GM06990 (cell line): ENCODE results near the gene SHC1.

Experiments used
- DNase-seq: peaks from one replicate; pipeline ENCODE4 v3.0.0-alpha.2; 2011; ENCODE audit not compliant: insufficient read length; ENCODE audit errors: extremely low read depth
- H3K27me3 ChIP-seq: replicated peaks from 2 replicates; pipeline ENCODE4 v1.6.0; 2011; ENCODE audit warnings: low read length; ENCODE audit not compliant: control insufficient read depth, insufficient read depth
- H3K36me3 ChIP-seq: 2 replicates; pipeline ENCODE4 v1.5.1; 2011; ENCODE audit warnings: low read length; ENCODE audit not compliant: control insufficient read depth, insufficient read depth
- H3K4me3 ChIP-seq: replicated peaks from 2 replicates; pipeline ENCODE4 v1.5.1; 2011; ENCODE audit warnings: low read depth, mild to moderate bottlenecking, control low read depth, low read length
- TF ChIP-seq, protein P1 (sequence below): IDR thresholded peaks from 2 replicates; pipeline ENCODE4 v1.5.1; 2011; ENCODE audit warnings: low read length, control low read depth, mild to moderate bottlenecking, inconsistent platforms; ENCODE audit not compliant: insufficient read depth, poor library complexity, severe bottlenecking

Gene SHC1

DNA sequence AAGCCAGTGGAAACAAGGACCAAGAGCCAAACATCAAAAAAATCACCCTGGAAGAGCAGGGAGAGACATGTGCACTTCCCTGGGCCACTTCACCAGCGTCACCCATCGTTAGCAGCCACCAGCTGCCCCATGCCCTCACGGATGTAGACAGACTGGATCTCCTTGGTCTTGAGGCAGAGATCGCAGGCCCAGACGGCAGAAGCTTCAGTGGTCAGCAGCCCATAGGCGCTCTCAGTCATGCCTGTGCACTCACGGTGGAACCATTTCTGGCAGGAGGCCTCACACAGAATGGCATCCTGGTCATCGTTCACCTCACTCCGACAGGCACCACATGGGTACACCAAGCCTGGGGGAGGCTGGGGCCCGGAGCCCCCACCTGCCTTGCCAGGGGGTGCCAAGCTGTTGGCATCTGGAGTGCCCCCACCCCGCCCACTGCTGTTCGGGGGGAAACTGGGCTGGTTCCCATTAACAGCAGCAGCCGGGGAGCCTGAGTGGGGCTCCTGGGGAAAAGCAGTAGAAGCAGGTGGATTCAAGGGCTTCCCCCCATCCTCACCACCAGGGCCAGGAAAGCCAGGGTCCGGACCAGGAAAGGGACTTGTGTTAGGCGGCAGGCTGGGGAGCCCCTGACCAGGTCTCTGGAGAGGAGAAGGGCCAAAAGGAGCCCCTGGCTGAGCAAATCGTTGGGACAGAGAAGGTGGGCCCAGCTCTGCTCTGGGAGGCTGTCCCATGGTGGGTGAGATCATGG is 11.7 kb downstream of the SHC1 start:
- Histone ChIP-seq H3K27me3 (no peaks in the 10 kb centered on the region), H3K36me3 (peaks cover 21% of the 10 kb centered on the region), H3K4me3 (no peak overlapping the region)
- TF ChIP-seq, protein P1, sequence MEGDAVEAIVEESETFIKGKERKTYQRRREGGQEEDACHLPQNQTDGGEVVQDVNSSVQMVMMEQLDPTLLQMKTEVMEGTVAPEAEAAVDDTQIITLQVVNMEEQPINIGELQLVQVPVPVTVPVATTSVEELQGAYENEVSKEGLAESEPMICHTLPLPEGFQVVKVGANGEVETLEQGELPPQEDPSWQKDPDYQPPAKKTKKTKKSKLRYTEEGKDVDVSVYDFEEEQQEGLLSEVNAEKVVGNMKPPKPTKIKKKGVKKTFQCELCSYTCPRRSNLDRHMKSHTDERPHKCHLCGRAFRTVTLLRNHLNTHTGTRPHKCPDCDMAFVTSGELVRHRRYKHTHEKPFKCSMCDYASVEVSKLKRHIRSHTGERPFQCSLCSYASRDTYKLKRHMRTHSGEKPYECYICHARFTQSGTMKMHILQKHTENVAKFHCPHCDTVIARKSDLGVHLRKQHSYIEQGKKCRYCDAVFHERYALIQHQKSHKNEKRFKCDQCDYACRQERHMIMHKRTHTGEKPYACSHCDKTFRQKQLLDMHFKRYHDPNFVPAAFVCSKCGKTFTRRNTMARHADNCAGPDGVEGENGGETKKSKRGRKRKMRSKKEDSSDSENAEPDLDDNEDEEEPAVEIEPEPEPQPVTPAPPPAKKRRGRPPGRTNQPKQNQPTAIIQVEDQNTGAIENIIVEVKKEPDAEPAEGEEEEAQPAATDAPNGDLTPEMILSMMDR, result no peak
- no peak for DNase-seq

DNA sequence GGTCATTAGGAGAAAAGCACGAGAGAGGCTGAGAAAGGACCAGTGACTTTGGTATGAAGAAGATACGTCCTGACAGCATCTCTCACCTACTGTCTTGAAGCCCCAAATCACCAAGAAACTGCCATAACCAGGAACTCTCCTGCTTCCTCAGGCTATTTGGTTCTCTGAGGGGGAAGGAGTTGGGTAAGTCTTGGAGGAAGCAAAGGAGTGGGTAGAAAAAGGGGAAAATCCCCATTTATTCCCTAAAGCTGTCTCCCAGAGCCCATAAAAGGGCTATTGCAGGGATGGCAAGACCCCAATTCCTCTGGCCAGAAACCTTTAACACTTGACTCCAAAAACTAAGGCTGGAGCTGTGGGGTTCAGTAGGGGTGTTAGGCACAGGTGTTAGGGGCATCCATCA is 12.5 kb downstream of the SHC1 start:
- Histone ChIP-seq H3K27me3 (no peaks in the 10 kb centered on the region), H3K4me3 (no peak overlapping the region)

DNA sequence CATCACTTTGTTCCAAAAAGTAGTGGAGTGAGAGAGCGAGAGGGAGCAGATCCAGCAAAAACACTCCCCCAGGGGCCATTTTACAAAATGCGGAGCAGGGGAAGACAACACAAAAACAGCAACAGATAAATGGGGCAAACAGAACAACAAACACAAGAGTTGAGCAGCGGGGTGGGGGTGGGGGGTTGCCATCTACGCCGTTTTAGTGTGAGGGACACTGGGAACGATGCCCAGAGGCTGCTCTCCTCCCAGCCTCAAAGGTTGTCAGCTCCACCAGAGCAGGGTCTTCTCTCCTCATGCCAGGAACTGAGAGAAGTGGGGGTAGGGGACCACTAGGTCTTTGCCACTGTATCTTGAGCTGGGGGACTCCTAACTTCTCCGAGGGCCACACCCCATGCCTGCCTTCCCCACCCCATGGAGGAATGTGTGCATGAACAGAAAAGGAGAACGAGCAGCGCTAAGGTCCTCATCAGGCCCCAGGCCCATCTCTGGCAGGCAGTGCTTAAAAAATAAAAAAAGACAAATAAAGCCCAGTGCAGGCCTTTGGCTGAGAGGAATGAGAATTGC is 13.4 kb downstream of the SHC1 start:
- H3K27me3 ChIP-seq, result no peaks in the 10 kb centered on the region
- no peak for DNase-seq
- peaks cover 15% of the 10 kb centered on the region for H3K36me3 ChIP-seq
- TF ChIP-seq, protein P1, result no peak
- no peak overlapping the region for H3K4me3 ChIP-seq

More for the DNA sequence above, 12.5 kb downstream of the SHC1 start:
- DNase-seq, result no peak
- TF ChIP-seq, protein P1, result no peak
- peaks cover 15% of the 10 kb centered on the region for H3K36me3 ChIP-seq

DNA sequence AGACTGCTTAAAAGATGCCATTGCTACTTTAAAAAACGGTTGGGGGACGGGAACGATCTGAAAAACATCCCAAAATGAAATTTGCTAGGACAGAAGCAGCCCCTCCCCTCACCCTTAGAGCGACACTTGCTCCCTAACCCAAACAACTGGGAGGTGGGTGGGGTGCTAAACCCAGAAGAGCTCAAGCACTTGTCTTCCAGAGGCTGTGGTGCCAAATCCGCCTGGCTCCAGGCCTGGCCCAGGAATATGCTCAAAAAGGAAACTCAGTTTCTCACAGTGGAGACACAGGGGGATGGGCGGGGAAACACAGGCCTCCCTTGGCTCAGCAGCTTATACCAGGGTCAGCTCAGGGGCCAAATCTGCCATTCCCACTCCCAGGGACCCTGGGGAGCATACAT is 14.0 kb downstream of the SHC1 start:
- no peak for DNase-seq
- Histone ChIP-seq H3K27me3 (no peaks in the 10 kb centered on the region), H3K36me3 (peaks cover 15% of the 10 kb centered on the region), H3K4me3 (peak overlapping the region; percentile 71)
- TF ChIP-seq, protein P1, result no peak

DNA sequence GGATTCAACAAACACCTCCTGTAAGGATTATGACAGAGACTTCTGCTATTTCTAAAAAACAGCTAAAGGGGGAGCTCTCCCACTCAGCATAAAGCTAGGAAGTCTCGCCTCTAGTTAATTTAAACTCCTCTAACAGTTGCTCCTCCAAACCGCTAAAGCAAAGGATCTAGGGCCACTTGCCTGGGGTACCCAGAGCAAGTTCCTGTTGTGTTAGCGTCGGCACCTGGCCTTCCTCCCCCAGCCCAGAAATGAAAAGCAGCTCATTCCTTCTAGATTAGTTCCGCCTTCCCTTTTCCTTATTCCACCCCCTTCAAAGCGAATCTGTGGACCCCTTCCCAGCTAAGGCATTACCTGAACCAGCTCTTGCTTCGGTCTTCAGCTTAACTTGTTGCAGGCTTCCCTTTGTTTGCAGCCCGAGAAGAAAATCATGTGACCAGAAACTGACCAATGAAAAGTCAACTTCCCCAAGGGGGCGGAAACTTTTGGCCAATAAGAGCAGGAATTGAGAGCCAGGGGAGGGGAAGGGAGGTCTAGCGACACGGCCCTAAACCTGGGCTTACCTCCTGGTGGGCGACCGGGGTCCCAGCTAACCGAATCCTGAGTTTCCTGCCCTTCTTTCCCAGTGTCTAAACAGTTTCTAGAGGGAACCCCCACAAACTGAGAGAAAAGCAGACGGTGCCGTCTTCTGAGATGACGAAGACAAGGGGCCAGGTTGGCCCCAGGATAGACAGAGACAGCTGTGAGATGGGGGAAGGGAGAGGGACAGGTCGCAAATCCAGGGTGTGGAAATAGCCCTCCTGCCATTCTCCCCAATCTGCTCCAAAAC is 14.6 kb downstream of the SHC1 start, which contains the start of gene PBXIP1:
PBXIP1 (minus strand) TSS at position 382 of the 826 bp plus-strand sequence. CDS start 2,378 bp downstream, outside the sequence.
- DNase-seq, result peak; percentile 64
- peaks cover 17% of the 10 kb centered on the region for H3K36me3 ChIP-seq
- TF ChIP-seq, protein P1, result no peak
- peak within 1 kb of the TSS; percentile 71 for H3K4me3 ChIP-seq
- no peaks in the 10 kb centered on the region for H3K27me3 ChIP-seq
